ENCODE results near the gene MORF4L1. TPM values are rescaled to one million over a fixed set of nuclear protein-coding genes. Genes with fewer than 3 reads are reported as not detected.
A peak's percentile ranks its signal among the peaks of the same experiment; 100 is the strongest.

The MORF4L1 gene, protein sequence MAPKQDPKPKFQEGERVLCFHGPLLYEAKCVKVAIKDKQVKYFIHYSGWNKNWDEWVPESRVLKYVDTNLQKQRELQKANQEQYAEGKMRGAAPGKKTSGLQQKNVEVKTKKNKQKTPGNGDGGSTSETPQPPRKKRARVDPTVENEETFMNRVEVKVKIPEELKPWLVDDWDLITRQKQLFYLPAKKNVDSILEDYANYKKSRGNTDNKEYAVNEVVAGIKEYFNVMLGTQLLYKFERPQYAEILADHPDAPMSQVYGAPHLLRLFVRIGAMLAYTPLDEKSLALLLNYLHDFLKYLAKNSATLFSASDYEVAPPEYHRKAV
- total RNA-seq (100 to 1,000 TPM; 246 to 405 (median 264) TPM), polyA plus RNA-seq (100 to 1,000 TPM; 320 to 394 TPM), total RNA-seq (325 reads per million, percentile 96 among the genes with 10 or more reads in this experiment)

DNA sequence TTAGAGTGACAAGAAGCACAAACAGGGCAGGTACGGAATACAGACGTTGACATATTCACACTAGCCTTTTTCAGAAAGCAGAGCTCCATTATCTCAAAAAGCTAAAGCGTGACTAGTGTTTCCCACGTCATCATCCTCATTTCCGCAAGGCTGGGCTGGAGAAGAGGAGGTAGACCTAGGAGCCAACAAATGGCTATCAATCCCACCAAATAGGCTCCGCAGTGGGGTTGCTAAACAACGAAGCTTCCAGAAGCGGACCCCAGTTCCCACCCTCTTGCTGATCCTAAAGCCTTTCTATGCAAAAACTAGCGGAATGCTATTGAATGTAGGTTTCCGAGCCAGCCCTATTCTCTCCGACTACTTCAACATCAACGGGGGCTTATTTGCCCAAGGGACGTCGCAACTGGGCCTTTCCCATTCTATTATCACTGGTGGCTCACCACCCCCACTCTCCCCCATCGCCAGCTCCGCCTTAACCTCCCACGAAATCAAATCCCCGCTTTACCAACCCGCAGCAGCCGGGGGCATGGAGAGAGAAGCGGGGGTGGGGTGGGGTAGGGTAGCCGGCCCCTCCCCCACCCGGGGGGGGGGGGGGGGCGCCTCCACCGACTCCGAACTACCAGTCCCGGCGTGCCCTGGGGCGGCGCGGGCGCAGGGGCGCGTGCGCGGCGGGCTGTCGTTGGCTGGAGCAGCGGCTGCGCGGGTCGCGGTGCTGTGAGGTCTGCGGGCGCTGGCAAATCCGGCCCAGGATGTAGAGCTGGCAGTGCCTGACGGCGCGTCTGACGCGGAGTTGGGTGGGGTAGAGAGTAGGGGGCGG is at the start of gene MORF4L1:
MORF4L1 (plus strand) TSS at position 736 of the 817 bp plus-strand sequence. CDS start 128 bp downstream, outside the sequence.
- peak; percentile 96 to 98 (median 97) for DNase-seq
- H3K27ac Mint-ChIP-seq, result peak within 1 kb of the TSS; percentile 100

DNA sequence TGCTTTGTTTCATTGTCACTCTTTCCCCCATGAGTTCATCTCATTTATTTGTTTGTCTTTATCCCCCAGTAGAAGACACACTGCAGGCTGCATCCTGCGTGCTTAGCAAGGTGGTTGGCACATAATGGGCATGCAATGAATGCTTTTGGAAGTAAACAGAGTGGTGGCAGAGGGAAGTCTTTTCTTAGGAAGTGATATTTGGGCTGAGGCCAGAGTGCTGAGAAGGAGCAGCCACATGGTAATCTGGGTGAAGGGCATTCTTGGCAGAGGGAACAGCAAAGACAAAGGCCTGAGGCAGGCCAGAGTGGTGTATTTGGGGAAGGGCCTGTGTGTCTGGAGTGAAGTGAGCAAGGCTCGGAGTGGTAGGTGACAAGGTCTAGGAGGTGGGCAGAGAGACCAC is 43.8 kb upstream of the MORF4L1 start:
- no peaks in the 10 kb centered on the region for H3K9me3 ChIP-seq (ENCODE audit: control insufficient read depth in 2 of 3, low read length in 3 of 3)
- intact Hi-C loops (cut with micrococcal nuclease), result no loop called here
- H3K27me3 ChIP-seq (ENCODE audit: control insufficient read depth in 2 of 2, insufficient read depth in 2 of 2, low read length in 2 of 2), result no peaks in the 10 kb centered on the region
- Mint-ChIP-seq H3K27me3 (peaks cover 3 to 26% (median 9%) of the 10 kb centered on the region in 5 donors), H3K9me3 (no peaks in the 10 kb centered on the region), H3K27ac (peak overlapping the region in 1 of 9 donors; percentile 47), H3K4me3 (peak overlapping the region in 4 of 10 donors; percentile 13 to 44 (median 34)), H3K4me1 (peaks cover 0 to 10% (median 3%) of the 10 kb centered on the region in 7 donors), H3K36me3 (peaks cover 0 to 3% (median 0%) of the 10 kb centered on the region in 5 donors)
- H3K27ac ChIP-seq (ENCODE audit: low read depth, low read length), result no peak overlapping the region
- H3K36me3 ChIP-seq (ENCODE audit: control insufficient read depth in 2 of 3, insufficient read depth in 3 of 3, low read length in 3 of 3), result no peaks in the 10 kb centered on the region
- POLR2A ChIA-PET, result interaction anchor here (0.6 kb wide), 1 partner anchor 72 kb away, joined by 3 read pairs; no protein-coding TSS in a partner anchor
- CTCF ChIA-PET, result interaction anchor here (0.6 kb wide), 1 partner anchor 288 kb away, joined by 3 read pairs; no protein-coding TSS in a partner anchor
- no peaks in the 10 kb centered on the region for H3K4me1 ChIP-seq (ENCODE audit: control insufficient read depth in 2 of 2, insufficient read depth in 2 of 2, low read length in 2 of 2)
- no peak overlapping the region for H3K4me3 ChIP-seq (ENCODE audit: low read length)
- DNase-seq, result no peak
- no peak for ATAC-seq

More for the DNA sequence above, at the start of gene MORF4L1:
- Mint-ChIP-seq H3K4me1 (peaks cover 21 to 46% (median 37%) of the 10 kb centered on the region in 7 donors), H3K27me3 (no peaks in the 10 kb centered on the region), H3K4me3 (peak within 1 kb of the TSS; percentile 94 to 100 (median 99)), H3K36me3 (peaks cover 0 to 10% (median 3%) of the 10 kb centered on the region in 5 donors), H3K9me3 (peaks cover 0 to 11% (median 0%) of the 10 kb centered on the region in 11 donors)
- peak; percentile 90 for ATAC-seq
- intact Hi-C loops (cut with micrococcal nuclease), result loop anchor here (2.0 to 5.0 kb wide), 6 partner anchors 35 to 1050 kb away; partner anchors contain the start of genes CTSH (in 1 of the 2), IREB2 (in 1 of the 2), MTHFS (in 1 of the 2) and SKIC8 (in 1 of the 2)
- Histone ChIP-seq H3K36me3 (ENCODE audit: control insufficient read depth in 2 of 3, insufficient read depth in 3 of 3, low read length in 3 of 3) (peaks cover 0 to 6% (median 0%) of the 10 kb centered on the region in 3 experiments), H3K27me3 (ENCODE audit: control insufficient read depth in 2 of 2, insufficient read depth in 2 of 2, low read length in 2 of 2) (no peaks in the 10 kb centered on the region), H3K4me3 (ENCODE audit: low read length) (peak within 1 kb of the TSS; percentile 100), H3K9me3 (ENCODE audit: control insufficient read depth in 2 of 3, low read length in 3 of 3) (no peaks in the 10 kb centered on the region), H3K27ac (ENCODE audit: low read depth, low read length) (peak within 1 kb of the TSS; percentile 100), H3K4me1 (ENCODE audit: control insufficient read depth in 2 of 2, insufficient read depth in 2 of 2, low read length in 2 of 2) (peaks cover 30% of the 10 kb centered on the region in 2 donors)
- POLR2A ChIA-PET, result interaction anchor here (0.5 to 2.7 kb wide), 15 partner anchors 11 to 1970 kb away, joined by 3 to 12 read pairs (median 5); partner anchors contain the start of genes IREB2, PSMA4 and ZFAND6
- CTCF ChIA-PET, result interaction anchor here (0.7 to 1.3 kb wide), 3 partner anchors 10 to 60 kb away, joined by 3 to 5 read pairs (median 4); no protein-coding TSS in a partner anchor

DNA sequence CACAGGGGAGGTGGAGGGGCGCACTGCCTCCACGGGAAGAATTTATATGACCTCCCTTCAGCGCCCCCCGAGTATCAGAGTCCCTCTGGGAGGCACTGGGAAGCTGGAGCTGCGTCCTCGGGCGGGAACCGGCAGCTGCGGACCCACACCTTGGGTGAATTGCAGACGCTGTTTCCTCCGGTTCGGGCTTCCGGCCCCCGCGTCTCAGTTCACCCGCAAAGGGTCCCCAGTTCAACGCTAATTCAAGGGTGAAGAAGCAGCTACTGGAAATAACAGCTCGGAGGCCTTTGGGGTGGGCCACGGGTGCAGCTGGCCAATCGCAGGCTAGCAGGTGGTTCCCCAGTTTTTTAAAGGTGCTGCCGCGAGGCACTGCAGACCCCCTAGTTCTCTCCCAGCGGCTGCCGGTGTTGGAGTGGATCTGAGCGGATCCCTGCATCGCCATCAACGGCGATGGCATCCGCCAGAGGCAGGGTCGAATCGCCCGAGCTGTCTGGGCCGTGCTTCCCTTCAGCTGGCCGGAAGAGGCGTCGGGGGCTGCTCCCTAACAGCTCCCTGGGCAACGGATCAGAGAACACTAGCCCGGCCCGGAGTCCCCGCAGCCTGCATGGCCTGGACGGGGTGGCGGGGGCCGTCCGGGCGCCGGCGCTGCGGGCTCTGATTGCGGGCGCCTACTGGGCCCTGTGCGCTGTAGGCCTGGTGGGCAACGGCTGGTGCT is 42.0 kb upstream of the MORF4L1 start:
- Histone ChIP-seq H3K9me3 (ENCODE audit: control insufficient read depth in 2 of 3, low read length in 3 of 3) (no peaks in the 10 kb centered on the region), H3K4me3 (ENCODE audit: low read length) (peak overlapping the region; percentile 49), H3K4me1 (ENCODE audit: control insufficient read depth in 2 of 2, insufficient read depth in 2 of 2, low read length in 2 of 2) (no peaks in the 10 kb centered on the region), H3K27me3 (ENCODE audit: control insufficient read depth in 2 of 2, insufficient read depth in 2 of 2, low read length in 2 of 2) (no peaks in the 10 kb centered on the region), H3K36me3 (ENCODE audit: control insufficient read depth in 2 of 3, insufficient read depth in 3 of 3, low read length in 3 of 3) (no peaks in the 10 kb centered on the region), H3K27ac (ENCODE audit: low read depth, low read length) (no peak overlapping the region)
- Mint-ChIP-seq H3K4me1 (peaks cover 0 to 10% (median 3%) of the 10 kb centered on the region in 7 donors), H3K36me3 (peaks cover 0 to 3% (median 0%) of the 10 kb centered on the region in 5 donors), H3K27ac (peak overlapping the region in 1 of 9 donors; percentile 45), H3K27me3 (peaks cover 3 to 26% (median 9%) of the 10 kb centered on the region in 5 donors), H3K4me3 (peak overlapping the region; percentile 45 to 89 (median 77)), H3K9me3 (no peaks in the 10 kb centered on the region)
- POLR2A ChIA-PET, result interaction anchor here (1.1 kb wide), 1 partner anchor 43 kb away, joined by 7 read pairs; the partner anchor contains the start of gene MORF4L1
- CTCF ChIA-PET, result interaction anchor here (0.6 kb wide), 1 partner anchor 295 kb away, joined by 3 read pairs; no protein-coding TSS in a partner anchor
- ATAC-seq (peak; percentile 57), DNase-seq (peak in 3 of 9 donors; percentile 10 to 20 (median 18))
- intact Hi-C loops (cut with micrococcal nuclease), result no loop called here

DNA sequence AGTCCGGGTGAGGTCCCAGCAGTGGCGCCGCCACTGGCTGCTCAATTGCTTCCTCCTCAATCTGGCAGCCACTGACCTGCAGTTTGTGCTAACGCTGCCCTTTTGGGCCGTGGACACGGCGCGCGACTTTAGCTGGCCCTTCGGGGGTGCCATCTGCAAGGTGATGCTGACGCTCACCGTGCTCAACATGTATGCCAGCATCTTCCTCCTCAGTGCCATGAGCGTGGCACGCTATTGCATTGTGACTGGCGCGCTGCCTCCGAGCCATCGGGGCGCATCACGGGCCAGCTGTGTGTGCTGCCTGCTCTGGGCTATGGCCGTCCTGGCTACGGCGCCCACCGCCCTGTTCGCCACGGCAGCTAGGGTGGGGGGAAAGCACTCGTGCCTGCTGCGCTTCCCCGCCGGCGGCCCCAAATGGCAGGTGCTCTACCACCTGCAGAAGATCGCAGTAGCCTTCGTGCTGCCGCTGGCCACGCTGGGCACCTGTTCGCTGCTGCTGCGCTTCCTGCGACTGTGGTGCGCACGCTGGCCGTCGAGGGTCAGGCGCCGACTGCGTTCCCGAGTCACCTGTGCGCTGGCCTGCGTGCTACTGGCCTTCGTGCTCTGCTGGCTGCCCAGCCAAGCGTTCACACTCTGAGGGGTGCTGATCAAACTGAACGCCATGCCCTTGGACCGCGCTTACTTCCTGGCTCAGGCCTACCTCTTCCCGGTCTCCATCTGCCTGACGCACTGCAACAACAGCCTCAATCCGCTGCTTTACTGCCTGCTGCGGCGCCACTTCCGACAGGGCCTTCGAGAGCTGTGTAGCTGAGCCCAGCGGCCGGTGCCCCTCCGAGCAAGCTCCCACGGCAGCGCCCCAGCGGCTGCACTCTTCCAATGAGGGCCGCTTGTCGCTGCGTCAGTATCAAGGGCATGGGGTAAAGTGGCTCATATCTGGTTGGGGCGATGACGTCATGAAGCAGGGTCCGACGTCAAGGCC is 41.2 kb upstream of the MORF4L1 start:
- no peaks in the 10 kb centered on the region for H3K9me3 ChIP-seq (ENCODE audit: control insufficient read depth in 2 of 3, low read length in 3 of 3)
- Mint-ChIP-seq H3K27ac (no peak overlapping the region), H3K36me3 (peaks cover 0 to 3% (median 0%) of the 10 kb centered on the region in 5 donors), H3K9me3 (no peaks in the 10 kb centered on the region), H3K4me3 (peak overlapping the region in 9 of 10 donors; percentile 10 to 89 (median 77)), H3K4me1 (peaks cover 0 to 10% (median 3%) of the 10 kb centered on the region in 7 donors), H3K27me3 (peaks cover 3 to 29% (median 9%) of the 10 kb centered on the region in 5 donors)
- no peaks in the 10 kb centered on the region for H3K27me3 ChIP-seq (ENCODE audit: control insufficient read depth in 2 of 2, insufficient read depth in 2 of 2, low read length in 2 of 2)
- H3K27ac ChIP-seq (ENCODE audit: low read depth, low read length), result no peak overlapping the region
- peak overlapping the region; percentile 49 for H3K4me3 ChIP-seq (ENCODE audit: low read length)
- ChIA-PET POLR2A (interaction anchor here (1.1 kb wide), 1 partner anchor 42 kb away, joined by 7 read pairs; the partner anchor contains the start of gene MORF4L1), CTCF (no interaction called here)
- H3K36me3 ChIP-seq (ENCODE audit: control insufficient read depth in 2 of 3, insufficient read depth in 3 of 3, low read length in 3 of 3), result no peaks in the 10 kb centered on the region
- intact Hi-C loops (cut with micrococcal nuclease), result no loop called here
- H3K4me1 ChIP-seq (ENCODE audit: control insufficient read depth in 2 of 2, insufficient read depth in 2 of 2, low read length in 2 of 2), result no peaks in the 10 kb centered on the region
- ATAC-seq, result no peak
- no peak for DNase-seq

DNA sequence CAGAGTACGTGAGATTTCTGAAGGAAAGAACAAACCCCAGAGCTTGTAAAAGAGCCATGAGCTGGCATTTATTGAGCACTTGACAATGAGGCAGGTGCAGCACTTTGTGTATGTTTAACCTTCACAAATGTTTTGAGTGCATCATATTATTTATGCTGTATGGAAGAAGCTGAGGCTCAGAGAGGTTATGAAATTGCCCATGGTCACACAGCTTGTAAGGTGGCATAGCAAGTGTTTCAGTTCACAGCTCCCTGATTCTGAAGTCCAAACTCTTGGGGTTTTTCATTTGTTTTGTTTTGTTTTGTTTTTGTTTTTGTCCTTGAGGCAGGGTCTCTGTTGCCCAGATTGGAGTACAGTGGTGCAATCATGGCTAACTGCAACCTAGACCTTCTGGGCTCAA is 36.4 kb upstream of the MORF4L1 start:
- Histone ChIP-seq H3K4me3 (ENCODE audit: low read length) (no peak overlapping the region), H3K4me1 (ENCODE audit: control insufficient read depth in 2 of 2, insufficient read depth in 2 of 2, low read length in 2 of 2) (no peaks in the 10 kb centered on the region), H3K9me3 (ENCODE audit: control insufficient read depth in 2 of 3, low read length in 3 of 3) (no peaks in the 10 kb centered on the region), H3K27me3 (ENCODE audit: control insufficient read depth in 2 of 2, insufficient read depth in 2 of 2, low read length in 2 of 2) (no peaks in the 10 kb centered on the region), H3K27ac (ENCODE audit: low read depth, low read length) (no peak overlapping the region), H3K36me3 (ENCODE audit: control insufficient read depth in 2 of 3, insufficient read depth in 3 of 3, low read length in 3 of 3) (no peaks in the 10 kb centered on the region)
- Mint-ChIP-seq H3K27ac (no peak overlapping the region), H3K4me1 (peaks cover 0 to 6% (median 0%) of the 10 kb centered on the region in 7 donors), H3K4me3 (no peak overlapping the region), H3K27me3 (peaks cover 3 to 19% (median 9%) of the 10 kb centered on the region in 5 donors), H3K36me3 (peaks cover 0 to 3% (median 0%) of the 10 kb centered on the region in 5 donors), H3K9me3 (no peaks in the 10 kb centered on the region)
- ATAC-seq (no peak), DNase-seq (no peak)
- ChIA-PET POLR2A (interaction anchor here (0.6 to 0.8 kb wide), 2 partner anchors 38 to 958 kb away, joined by 3 to 4 read pairs; no protein-coding TSS in a partner anchor), CTCF (no interaction called here)
- intact Hi-C loops (cut with micrococcal nuclease), result no loop called here

Measured in naive thymus-derived CD4-positive, alpha-beta T cell (primary cell).